ENCODE measurements around the gene AMOTL1.
"Not testable (repeated sequence)": the region's sequence is repeated elsewhere in the genome, so short reads cannot be mapped to it uniquely, and the experiment has no call there.

Gene AMOTL1

GRCh38 chr11:94888204-94888603, 120.0 kb downstream of the AMOTL1 start:
- DNase-seq = no peak

DNA sequence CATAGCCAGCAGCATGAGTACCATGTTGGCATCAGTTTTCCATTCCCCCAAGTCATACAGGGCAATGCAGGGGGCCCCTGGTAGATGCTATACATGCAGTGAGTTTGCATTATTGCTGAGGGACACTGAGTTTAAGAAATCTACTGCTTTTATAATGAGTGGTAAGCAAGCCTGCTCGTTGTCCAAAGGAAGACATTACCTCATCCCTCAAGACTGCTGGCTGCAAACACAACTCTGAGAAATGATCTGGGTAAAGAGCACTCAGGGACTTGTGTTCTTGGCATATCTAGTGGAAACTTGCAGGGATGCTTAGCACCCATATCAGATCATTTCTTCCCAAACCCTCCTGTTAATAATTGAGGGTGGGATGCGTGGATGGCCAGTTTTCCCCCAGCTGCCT, 127.3 kb downstream of the AMOTL1 start:
- no peak for DNase-seq

- DNase-seq = no peak
Observed at GRCh38 chr11:94895971-94896370, 127.8 kb downstream of the AMOTL1 start.

GRCh38 chr11:94897330-94897768, 129.2 kb downstream of the AMOTL1 start:
- DNase-seq = peak; percentile 13 to 74 (median 45)

DNA sequence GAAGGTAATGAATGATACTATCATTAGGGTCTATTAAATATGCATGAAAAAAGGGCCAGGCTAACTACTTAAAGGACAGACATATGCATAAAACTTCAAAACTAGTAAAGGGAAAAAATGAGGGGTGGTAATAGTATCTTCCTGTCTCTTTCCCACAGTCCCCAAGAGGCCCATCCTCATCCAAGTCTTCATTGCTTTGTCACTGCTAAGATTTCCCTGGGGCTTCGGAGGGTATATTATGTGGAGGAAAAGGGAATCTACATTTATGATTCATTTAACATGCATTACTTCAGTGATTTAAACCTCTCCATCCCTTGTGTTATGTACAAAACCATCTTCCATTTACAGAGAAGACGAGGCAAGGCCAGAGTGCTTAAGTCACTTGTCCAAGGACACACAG, 139.1 kb downstream of the AMOTL1 start:
- no peak for DNase-seq

- DNase-seq = no peak
Observed at GRCh38 chr11:94909371-94909820, 141.2 kb downstream of the AMOTL1 start.

DNA sequence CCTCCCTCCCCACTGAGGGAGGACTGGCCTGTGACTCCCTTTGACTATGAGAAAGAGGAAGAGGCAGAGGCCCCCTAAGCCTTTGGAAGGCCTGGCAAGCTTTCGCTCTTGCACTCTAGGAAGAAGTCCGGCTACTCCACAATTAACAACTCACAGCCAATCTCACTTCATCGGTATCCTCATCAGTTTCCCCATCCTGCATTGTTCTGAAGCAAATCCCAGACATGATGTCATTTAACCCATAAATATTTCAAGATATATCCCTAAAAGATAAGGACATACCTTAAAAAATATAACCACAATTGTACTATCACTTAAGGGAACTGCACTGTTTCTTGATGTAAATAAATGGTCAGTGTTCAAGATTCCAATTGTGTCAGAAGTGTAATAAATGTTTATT, 142.1 kb downstream of the AMOTL1 start:
- no peak for DNase-seq

DNA sequence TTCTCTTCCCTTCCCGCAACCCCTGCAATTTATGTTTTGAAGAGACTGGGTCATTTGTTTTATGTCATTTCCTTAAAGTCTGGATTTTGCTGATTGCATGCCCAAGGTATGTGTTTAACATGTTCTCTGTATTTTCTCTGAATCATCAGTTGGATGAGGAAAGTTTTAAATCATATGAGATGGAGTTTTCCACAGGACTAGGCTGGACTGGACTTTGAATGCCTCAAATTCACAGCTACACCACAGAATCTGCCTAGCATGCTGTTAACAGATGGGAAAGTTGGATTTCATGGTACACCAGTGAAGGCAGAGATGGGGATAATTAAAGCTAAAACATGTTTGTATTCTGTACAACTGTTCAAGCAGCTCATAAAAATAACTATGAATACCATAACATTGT, 142.6 kb downstream of the AMOTL1 start:
- DNase-seq = no peak

GRCh38 chr11:94912806-94913205, 144.7 kb downstream of the AMOTL1 start:
- no peak for DNase-seq

DNA sequence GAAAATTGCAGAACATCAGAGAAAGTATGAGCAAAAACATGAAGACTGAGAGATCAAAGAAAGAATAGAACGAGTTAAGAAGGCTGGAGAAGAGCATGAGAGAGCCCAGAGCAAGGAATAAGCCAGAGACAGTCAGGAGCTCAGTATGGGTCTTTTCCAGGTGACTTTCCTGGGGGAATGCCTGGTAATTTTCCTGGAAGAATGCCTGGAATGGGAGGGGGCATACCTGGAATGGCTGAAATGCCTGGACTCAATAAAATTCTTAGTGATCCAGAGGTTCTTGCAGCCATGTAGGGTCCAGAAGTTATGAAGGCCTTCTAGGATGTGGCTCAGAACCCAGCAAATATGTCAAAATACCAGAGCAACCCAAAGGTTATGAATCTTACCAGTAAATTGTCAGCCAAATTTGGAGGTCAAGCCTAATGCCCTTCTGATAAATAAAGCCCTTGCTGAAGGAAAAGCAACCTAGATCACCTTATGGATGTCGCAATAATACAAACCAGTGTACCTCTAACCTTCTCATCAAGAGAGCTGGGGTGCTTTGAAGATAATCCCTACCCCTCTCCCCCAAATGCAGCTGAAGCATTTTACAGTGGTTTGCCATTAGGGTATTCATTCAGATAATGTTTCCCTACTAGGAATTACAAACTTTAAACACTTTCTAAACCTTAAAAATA, 145.7 kb downstream of the AMOTL1 start:
- not testable (repeated sequence) for DNase-seq

- no peak for DNase-seq
Observed at GRCh38 chr11:94920311-94920710, 152.2 kb downstream of the AMOTL1 start.

- DNase-seq = no peak
Observed at GRCh38 chr11:94922321-94923003, 154.3 kb downstream of the AMOTL1 start.

DNA sequence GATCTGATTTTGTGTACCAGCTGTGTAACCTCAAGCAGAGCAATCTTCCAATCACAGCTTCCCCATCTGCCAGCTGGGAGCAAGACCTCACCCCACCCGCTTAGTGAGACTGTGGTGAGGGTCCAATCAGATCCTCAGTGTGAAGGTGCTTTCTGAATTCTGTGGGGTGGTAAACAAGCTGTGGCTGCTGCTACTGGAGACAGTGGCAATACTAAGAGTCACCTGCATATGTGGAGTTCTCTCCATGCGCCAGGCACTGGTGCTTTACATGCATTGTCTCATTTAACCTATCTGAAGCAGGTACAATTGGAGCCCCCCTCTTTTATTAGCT, 154.8 kb downstream of the AMOTL1 start:
- no peak for DNase-seq

DNA sequence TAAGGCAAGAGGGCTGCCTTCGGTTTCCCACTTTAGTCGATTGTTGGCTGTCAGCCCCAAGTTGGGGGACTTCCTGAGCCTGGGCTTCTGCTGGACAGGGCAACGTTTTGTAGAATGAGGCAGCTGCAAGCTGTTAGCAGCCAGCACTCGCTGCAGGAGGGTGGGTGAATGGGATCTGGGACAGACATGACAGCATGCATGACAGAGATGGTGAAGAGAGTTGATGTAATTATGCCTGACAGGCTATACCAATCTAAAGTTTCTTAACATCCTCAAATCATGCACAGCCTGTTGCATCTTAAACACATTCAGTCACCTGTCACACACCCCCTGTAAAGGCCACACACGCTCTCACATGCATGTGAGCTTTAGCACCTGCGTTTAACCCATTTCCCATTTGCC, 156.0 kb downstream of the AMOTL1 start:
- no peak for DNase-seq

DNA sequence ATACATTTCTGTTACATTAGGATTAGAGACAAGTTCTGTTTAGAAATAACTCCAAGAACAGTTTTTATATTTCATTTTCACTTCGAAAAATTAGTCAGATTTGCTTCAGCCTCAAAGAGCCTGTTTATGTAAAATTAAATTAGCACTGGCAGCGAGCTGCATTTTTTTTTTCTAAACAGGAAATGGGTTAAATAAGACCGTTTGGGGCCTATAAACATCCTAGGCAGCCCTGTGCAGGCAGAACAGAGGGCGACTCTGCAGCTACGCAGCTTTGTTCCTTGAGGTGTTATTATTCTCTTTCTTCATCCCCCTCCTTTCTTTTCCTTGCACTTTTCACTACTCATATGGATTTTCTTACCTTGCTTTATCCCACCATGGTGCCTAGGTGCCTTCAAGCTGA, 156.5 kb downstream of the AMOTL1 start:
- no peak for DNase-seq

- no peak for DNase-seq
Observed at GRCh38 chr11:94925422-94926270, 157.5 kb downstream of the AMOTL1 start.

- no peak for DNase-seq
Observed at GRCh38 chr11:94926271-94926625, 158.1 kb downstream of the AMOTL1 start.

All from NCI-H1417 (cell line).